WTC11 (cell line): Measurements from ENCODE around the gene SNX15.

Experiments
- CBFB ChIP-seq: sonication (generic); formaldehyde crosslinking; IDR thresholded peaks from 2 replicates; pipeline ENCODE4 v1.8.1; 2022; ENCODE audit warnings: mild to moderate bottlenecking, low read depth, missing genetic modification reagents
- ELF4 ChIP-seq: sonication (generic); formaldehyde crosslinking; IDR thresholded peaks from 2 replicates; pipeline ENCODE4 v1.8.1; 2022; ENCODE audit warnings: low read depth, mild to moderate bottlenecking, moderate library complexity, missing genetic modification reagents
- FOXK1 ChIP-seq: sonication (generic); formaldehyde crosslinking; IDR thresholded peaks from 2 replicates; pipeline ENCODE4 v1.8.0; 2022; ENCODE audit warnings: mild to moderate bottlenecking, moderate library complexity, missing genetic modification reagents
- MYBL2 ChIP-seq: sonication (generic); formaldehyde crosslinking; IDR thresholded peaks from 2 replicates; pipeline ENCODE4 v1.8.1; 2023; ENCODE audit warnings: mild to moderate bottlenecking, moderate library complexity, missing genetic modification reagents
- NR1H2 ChIP-seq: sonication (generic); formaldehyde crosslinking; IDR thresholded peaks from 2 replicates; pipeline ENCODE4 v1.9.0; 2021; ENCODE audit warnings: mild to moderate bottlenecking, moderate library complexity, missing genetic modification reagents
- TEAD1 ChIP-seq: sonication (generic); formaldehyde crosslinking; IDR thresholded peaks from 2 replicates; pipeline ENCODE4 v1.8.0; 2022; ENCODE audit warnings: mild to moderate bottlenecking, missing genetic modification reagents
- TEAD4 ChIP-seq: sonication (generic); formaldehyde crosslinking; IDR thresholded peaks from 2 replicates; pipeline ENCODE4 v1.8.0; 2022; ENCODE audit warnings: mild to moderate bottlenecking, missing genetic modification reagents
- TP53 ChIP-seq: sonication (generic); formaldehyde crosslinking; IDR thresholded peaks from 2 replicates; pipeline ENCODE4 v1.8.1; 2023; ENCODE audit warnings: mild to moderate bottlenecking, missing genetic modification reagents
- ZNF263 ChIP-seq: sonication (generic); formaldehyde crosslinking; IDR thresholded peaks from 2 replicates; pipeline ENCODE4 v1.8.1; 2022; ENCODE audit warnings: low read depth, mild to moderate bottlenecking, moderate library complexity, missing genetic modification reagents
- TF ChIP-seq, protein P1 (sequence below): fragments of 200-600 bp; IDR thresholded peaks from 2 replicates; pipeline ENCODE4 v1.8.0; 2022; ENCODE audit warnings: antibody characterized with exemption
- TF ChIP-seq, protein P2 (sequence below): sonication (generic); formaldehyde crosslinking; IDR thresholded peaks from 2 replicates; pipeline ENCODE4 v1.8.0; 2023; ENCODE audit warnings: missing genetic modification reagents
- TF ChIP-seq, protein P3 (sequence below): sonication (generic); formaldehyde crosslinking; conservative IDR thresholded peaks from 2 replicates; pipeline ENCODE4 v1.8.1; 2023; ENCODE audit warnings: mild to moderate bottlenecking, low read depth, missing genetic modification reagents, moderate library complexity

DNA sequence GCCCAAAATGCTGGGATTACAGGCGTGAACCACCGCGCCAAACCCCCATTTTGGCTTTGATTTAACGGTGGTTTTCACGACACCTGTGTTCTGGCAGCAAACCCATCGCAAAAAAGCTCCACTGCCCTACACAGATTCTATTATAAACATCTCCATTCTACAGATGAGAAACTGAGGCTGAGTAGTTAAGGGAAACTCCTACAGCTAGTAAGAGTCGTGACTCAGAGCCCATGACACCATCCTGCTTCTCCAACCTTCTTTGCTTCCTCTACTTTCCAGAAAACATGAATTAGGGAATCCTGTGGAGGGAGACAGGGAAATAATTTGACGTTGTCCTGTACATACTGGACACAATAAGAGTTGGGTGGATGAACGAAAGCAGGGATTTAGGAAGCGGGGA, 429 bp upstream of the SNX15 start:
- TF ChIP-seq ZNF263 (CRISPR knock-in tag) = no peak
- TF ChIP-seq, protein P1, sequence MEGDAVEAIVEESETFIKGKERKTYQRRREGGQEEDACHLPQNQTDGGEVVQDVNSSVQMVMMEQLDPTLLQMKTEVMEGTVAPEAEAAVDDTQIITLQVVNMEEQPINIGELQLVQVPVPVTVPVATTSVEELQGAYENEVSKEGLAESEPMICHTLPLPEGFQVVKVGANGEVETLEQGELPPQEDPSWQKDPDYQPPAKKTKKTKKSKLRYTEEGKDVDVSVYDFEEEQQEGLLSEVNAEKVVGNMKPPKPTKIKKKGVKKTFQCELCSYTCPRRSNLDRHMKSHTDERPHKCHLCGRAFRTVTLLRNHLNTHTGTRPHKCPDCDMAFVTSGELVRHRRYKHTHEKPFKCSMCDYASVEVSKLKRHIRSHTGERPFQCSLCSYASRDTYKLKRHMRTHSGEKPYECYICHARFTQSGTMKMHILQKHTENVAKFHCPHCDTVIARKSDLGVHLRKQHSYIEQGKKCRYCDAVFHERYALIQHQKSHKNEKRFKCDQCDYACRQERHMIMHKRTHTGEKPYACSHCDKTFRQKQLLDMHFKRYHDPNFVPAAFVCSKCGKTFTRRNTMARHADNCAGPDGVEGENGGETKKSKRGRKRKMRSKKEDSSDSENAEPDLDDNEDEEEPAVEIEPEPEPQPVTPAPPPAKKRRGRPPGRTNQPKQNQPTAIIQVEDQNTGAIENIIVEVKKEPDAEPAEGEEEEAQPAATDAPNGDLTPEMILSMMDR = no peak
- TF ChIP-seq TP53 (CRISPR knock-in tag) = no peak
- no peak for TF ChIP-seq TEAD1 (CRISPR knock-in tag)
- TF ChIP-seq, protein P2, sequence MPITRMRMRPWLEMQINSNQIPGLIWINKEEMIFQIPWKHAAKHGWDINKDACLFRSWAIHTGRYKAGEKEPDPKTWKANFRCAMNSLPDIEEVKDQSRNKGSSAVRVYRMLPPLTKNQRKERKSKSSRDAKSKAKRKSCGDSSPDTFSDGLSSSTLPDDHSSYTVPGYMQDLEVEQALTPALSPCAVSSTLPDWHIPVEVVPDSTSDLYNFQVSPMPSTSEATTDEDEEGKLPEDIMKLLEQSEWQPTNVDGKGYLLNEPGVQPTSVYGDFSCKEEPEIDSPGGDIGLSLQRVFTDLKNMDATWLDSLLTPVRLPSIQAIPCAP (CRISPR knock-in tag) = no peak
- TF ChIP-seq, protein P3, sequence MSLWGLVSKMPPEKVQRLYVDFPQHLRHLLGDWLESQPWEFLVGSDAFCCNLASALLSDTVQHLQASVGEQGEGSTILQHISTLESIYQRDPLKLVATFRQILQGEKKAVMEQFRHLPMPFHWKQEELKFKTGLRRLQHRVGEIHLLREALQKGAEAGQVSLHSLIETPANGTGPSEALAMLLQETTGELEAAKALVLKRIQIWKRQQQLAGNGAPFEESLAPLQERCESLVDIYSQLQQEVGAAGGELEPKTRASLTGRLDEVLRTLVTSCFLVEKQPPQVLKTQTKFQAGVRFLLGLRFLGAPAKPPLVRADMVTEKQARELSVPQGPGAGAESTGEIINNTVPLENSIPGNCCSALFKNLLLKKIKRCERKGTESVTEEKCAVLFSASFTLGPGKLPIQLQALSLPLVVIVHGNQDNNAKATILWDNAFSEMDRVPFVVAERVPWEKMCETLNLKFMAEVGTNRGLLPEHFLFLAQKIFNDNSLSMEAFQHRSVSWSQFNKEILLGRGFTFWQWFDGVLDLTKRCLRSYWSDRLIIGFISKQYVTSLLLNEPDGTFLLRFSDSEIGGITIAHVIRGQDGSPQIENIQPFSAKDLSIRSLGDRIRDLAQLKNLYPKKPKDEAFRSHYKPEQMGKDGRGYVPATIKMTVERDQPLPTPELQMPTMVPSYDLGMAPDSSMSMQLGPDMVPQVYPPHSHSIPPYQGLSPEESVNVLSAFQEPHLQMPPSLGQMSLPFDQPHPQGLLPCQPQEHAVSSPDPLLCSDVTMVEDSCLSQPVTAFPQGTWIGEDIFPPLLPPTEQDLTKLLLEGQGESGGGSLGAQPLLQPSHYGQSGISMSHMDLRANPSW = no peak
- TF ChIP-seq CBFB (CRISPR knock-in tag) = no peak
- TF ChIP-seq MYBL2 = no peak
- TF ChIP-seq NR1H2 (CRISPR knock-in tag) = no peak
- no peak for TF ChIP-seq TEAD4 (CRISPR knock-in tag)
- no peak for TF ChIP-seq ELF4
- no peak for TF ChIP-seq FOXK1 (CRISPR knock-in tag)
